GM21528 (cell line): ENCODE data around the gene ADCY9.
"Not testable (repeated sequence)": the region's sequence is repeated elsewhere in the genome, so short reads cannot be mapped to it uniquely, and the experiment has no call there.

ENCODE experiments used
- ATAC-seq: cut with Tn5 transposase; IDR thresholded peaks from one replicate; pipeline ENCODE4 v1.9.1; 2021; ENCODE audit warnings: mild to moderate bottlenecking, moderate library complexity; ENCODE audit not compliant: unreplicated experiment, low FRiP score

The ADCY9 gene

DNA sequence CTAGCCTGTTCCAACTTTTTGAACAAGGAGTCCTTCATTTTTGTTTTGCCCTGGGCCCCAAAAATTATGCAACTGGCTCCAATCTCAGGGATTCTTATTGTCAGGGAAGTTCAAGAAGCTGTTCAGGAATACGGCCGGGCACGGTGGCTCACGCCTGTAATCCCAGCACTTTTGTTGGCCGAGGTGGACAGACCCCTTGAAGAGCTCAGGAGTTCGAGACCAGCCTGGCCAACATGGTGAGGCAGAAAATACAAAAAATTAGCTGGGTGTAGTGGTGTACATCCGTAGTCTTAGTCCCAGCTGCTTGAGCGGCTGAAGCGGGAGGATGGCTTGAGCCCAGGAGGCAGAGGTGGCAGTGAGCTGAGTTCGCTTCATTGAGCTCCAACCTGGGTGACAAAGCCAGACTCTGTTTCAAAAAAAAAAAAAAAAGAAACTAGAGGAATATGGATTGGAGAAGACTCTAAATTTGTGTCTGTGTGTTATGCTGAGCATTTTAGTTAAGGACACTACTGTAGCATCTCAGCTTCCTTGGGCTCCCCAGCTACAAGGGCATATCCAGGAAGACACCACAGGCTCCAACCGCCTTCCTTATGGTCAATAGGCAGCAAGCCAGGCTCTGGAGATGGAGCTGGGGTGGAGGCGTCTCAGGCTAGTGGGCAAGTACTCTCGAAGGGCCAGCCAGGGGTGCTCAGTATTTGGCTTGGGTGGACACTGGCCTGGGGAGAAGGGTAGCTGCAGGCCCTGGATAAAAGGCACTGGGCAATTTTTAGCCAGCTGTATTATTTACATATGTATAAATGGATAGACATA lies 179.0 kb downstream of the ADCY9 start:
- ATAC-seq: no peak

DNA sequence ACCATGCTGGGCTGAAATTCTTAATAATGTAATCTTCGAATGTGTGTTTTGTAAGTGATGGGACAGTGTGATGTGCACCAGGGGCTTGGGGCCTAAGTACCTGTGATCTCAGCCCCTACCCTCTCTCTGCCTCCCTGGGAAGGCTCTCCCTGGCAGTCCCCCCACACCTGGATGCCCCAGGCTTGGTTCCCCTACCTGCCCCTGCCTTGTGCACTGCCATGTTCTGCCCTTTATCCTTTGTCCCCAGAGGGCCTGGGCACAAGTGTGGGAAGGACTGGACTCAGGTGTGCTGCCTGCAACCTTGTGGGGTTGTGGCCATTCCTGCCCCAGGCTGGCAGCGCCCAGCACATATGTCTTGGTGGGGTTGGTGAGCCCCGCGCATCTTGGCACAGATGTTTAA lies 180.3 kb downstream of the ADCY9 start:
- no peak for ATAC-seq

GRCh38 chr16:3934491-3935181 lies 181.6 kb downstream of the ADCY9 start:
- ATAC-seq: no peak

- not testable (repeated sequence) for ATAC-seq
Observed at GRCh38 chr16:3927147-3927546, 189.1 kb downstream of the ADCY9 start.

DNA sequence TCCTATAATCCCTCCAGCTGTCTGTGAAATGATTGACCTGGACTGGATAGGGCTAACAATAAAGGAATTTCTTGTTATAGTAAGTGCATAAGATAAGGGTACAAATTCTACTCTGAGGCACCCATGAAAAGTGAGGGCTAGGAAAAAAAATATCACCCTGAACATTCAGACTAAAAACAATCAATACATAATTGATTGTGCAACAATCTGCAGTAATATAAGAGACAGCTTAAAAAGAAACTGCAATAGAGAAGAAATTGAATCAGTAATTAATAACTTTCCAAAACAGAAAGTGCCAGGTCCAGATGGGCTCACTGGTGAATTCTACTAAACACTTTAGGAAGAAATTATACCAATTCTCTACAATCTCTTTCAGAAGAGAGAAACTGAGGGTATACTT lies 191.5 kb downstream of the ADCY9 start:
- no peak for ATAC-seq

DNA sequence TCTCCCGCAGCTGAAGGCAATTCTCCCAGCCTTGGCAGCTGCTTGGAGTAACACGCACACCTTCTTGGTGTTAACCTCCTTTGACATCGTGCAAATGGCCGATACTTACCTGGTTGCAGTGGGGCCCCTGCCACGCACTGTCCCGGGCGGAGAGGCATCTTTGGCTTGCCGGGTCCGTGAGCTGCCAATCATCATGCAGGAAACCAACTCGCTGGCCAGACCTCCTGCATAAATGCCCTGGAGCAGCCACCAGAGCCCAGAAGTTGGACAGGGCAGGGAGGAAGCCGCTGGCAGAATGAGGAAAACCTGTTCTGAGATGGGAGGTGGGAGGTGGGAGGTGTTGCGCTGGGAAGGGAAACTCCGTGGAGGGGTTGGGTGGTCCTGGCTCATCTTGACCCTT lies 194.0 kb downstream of the ADCY9 start:
- ATAC-seq: no peak

GRCh38 chr16:3920206-3920605 lies 196.0 kb downstream of the ADCY9 start:
- no peak for ATAC-seq

DNA sequence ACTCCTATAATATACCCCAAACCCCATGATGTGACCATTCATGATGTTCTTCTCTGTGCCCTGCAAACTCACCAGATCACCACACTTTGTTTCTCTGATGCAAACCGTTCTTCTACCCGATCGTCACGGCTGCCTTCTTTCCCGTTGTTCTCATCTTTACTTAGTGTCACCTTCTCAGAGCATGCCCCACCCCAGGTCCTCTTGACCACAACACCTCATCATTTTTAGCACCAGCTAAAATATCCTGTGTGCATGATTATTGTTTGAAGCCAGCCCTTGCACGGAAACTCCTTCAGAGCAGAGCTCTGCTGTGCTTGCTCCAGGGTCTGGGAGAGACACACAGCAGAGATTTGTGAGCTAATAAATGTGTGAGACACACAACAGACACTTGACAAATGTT lies 196.8 kb downstream of the ADCY9 start:
- no peak for ATAC-seq

GRCh38 chr16:3915426-3916260 lies 200.6 kb downstream of the ADCY9 start:
- no peak for ATAC-seq

DNA sequence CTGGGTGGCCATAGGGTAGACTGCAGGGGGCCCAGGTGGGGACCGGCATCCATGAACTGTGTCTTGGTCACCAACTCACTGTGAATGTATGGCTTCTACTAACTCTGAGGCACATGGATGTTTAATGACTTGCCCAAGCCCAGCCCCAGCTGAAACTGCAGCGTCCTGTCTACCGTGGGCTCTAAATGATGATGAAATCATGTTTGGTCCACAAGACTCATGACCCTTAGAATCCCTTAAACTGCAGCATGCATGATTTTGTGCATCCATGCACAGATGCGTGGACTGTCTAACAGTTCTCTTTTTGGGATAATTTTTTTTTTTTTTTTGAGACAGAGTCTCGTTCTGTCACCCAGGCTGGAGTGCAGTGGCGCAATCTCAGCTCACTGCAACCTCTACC lies 203.3 kb downstream of the ADCY9 start:
- ATAC-seq: no peak
